Activated T-cell treated with anti-CD3 and anti-CD28 coated beads for 1 hour (primary cell): Measurements from ENCODE around the gene CD58.

Source experiments
- DNase-seq: peaks from one replicate; pipeline ENCODE4 v3.0.0-alpha.2; 2020; ENCODE audit warnings: low read depth

The CD58 gene

GRCh38 chr1:116493036-116493435 lies 77.8 kb downstream of the CD58 start:
- no peak for DNase-seq

GRCh38 chr1:116492358-116492811 lies 78.4 kb downstream of the CD58 start:
- no peak for DNase-seq

GRCh38 chr1:116491700-116492357 lies 79.0 kb downstream of the CD58 start:
- DNase-seq = no peak

- DNase-seq = no peak
These were observed 80.2 kb downstream of the CD58 start for GRCh38 chr1:116490588-116490987.

GRCh38 chr1:116489231-116489697 lies 81.6 kb downstream of the CD58 start:
- no peak for DNase-seq

- DNase-seq = no peak
These were observed 82.8 kb downstream of the CD58 start for GRCh38 chr1:116488071-116488470.

- DNase-seq = no peak
These were observed 83.2 kb downstream of the CD58 start for GRCh38 chr1:116487583-116487982.

- no peak for DNase-seq
These were observed 83.8 kb downstream of the CD58 start for GRCh38 chr1:116487031-116487430.

- DNase-seq = no peak
These were observed 84.4 kb downstream of the CD58 start for GRCh38 chr1:116486424-116486823.

- no peak for DNase-seq
These were observed 84.8 kb downstream of the CD58 start for GRCh38 chr1:116485976-116486375.

GRCh38 chr1:116485071-116485735 lies 85.6 kb downstream of the CD58 start:
- DNase-seq = peak; percentile 91

GRCh38 chr1:116483481-116484309 lies 87.1 kb downstream of the CD58 start:
- DNase-seq = no peak

GRCh38 chr1:116482490-116482889 lies 88.3 kb downstream of the CD58 start:
- no peak for DNase-seq

GRCh38 chr1:116481934-116482333 lies 88.9 kb downstream of the CD58 start:
- no peak for DNase-seq

GRCh38 chr1:116478621-116479020 lies 92.2 kb downstream of the CD58 start:
- no peak for DNase-seq

GRCh38 chr1:116477429-116477828 lies 93.4 kb downstream of the CD58 start:
- DNase-seq = no peak

GRCh38 chr1:116476321-116476720 lies 94.5 kb downstream of the CD58 start:
- DNase-seq = no peak

GRCh38 chr1:116475850-116476218 lies 95.0 kb downstream of the CD58 start:
- no peak for DNase-seq

GRCh38 chr1:116474921-116475849 lies 95.6 kb downstream of the CD58 start:
- no peak for DNase-seq

GRCh38 chr1:116472431-116472961 lies 98.3 kb downstream of the CD58 start:
- no peak for DNase-seq

GRCh38 chr1:116471241-116471640 lies 99.6 kb downstream of the CD58 start:
- DNase-seq = no peak
